Measurements from ENCODE around the gene DCLRE1C. TPM values are rescaled to one million over a fixed set of nuclear protein-coding genes. Genes with fewer than 3 reads are reported as not detected.
A peak's percentile ranks its signal among the peaks of the same experiment; 100 is the strongest.

The DCLRE1C gene
- total and polyA plus RNA-seq, 11 donors: 2.0 to 9.6 (median 5.3) TPM

DNA sequence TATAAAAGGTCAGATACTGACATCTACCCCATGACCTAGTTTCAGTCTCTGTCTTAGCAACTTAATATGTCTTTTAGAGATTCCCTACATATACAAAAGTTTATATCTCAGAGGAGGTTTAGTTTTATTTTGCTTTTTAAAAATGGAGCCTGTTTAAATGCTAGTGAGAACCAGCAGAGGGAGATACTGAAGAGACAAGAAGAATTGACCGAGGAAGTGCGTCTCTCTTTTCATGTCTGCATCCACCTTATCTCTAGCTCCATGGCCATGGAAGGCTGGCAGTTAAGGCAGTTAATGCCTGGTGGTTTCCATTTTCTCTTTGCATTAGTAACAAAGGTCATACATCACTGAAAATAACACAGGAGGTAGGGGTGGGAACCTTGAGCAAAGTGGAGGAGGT is 64.6 kb downstream of the DCLRE1C start:
- H3K4me1 ChIP-seq: no peaks in the 10 kb centered on the region
- H3K9me3 ChIP-seq: no peaks in the 10 kb centered on the region
- WGBS, 4 donors: 71 to 79% (median 78%) methylated on average over 2 of the region's 2 CpGs
- H3K27ac ChIP-seq: no peak overlapping the region
- TF ChIP-seq POLR2A (IDR thresholded peaks at IDR 0.05) (no peak), CTCF (IDR thresholded peaks at IDR 0.05) (peak in 1 of 12 donors; percentile 9)
- intact Hi-C loops (cut with DNase I): no loop called here
- no peaks in the 10 kb centered on the region for H3K36me3 ChIP-seq
- no peaks in the 10 kb centered on the region for H3K27me3 ChIP-seq
- DNase-seq (no peak), ATAC-seq (no peak)
- no peak overlapping the region for H3K4me3 ChIP-seq

DNA sequence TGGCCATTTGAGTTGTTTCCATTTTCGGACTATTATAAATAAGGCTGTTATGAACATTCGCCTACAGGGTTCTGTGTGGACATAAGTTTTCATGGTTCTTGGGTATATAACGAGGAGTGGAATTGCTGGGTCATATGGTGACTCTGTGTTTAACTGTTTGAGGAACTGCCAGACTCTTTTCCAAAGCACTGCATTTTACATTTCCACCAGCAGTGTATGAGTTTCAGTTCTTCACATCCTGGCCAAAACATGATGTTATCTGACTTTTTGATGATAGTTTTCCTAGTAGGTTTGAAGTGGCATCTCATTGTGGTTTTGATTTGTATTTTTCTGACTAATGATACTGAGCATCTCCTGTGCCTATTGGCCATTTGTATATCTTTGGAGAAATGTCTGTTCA is 69.8 kb downstream of the DCLRE1C start:
- DNase-seq: no peak
- intact Hi-C loops (cut with DNase I): no loop called here
- H3K9me3 ChIP-seq: no peaks in the 10 kb centered on the region
- H3K4me3 ChIP-seq: no peak overlapping the region
- ATAC-seq: no peak
- no peaks in the 10 kb centered on the region for H3K27me3 ChIP-seq
- 94 to 97% (median 95%) methylated on average over 3 of the region's 3 CpGs for WGBS, 4 donors
- peaks cover 0 to 13% (median 7%) of the 10 kb centered on the region in 12 donors for H3K4me1 ChIP-seq
- H3K27ac ChIP-seq: no peak overlapping the region
- no peaks in the 10 kb centered on the region for H3K36me3 ChIP-seq
- TF ChIP-seq CTCF (IDR thresholded peaks at IDR 0.05): no peak
- no peak for TF ChIP-seq POLR2A (IDR thresholded peaks at IDR 0.05)

DNA sequence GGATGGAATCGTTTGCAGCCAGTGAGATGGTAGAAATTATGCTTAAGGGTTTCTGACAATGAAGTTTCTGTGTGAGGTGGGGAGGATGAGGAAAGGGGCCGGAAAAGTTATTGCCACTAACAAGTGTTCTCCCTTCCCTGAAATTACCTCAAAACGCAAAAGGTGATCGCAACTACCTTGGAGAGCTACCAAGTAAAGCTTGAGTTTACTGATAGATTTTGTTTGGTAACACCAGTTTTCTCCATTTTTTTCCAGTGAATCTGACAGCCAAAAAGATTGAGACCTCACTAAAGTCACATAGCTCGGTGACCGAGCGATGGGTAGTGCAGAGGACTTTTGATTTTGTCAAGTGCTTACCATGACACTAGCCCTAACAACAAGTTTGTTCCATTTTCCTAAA is 73.7 kb downstream of the DCLRE1C start:
- DNase-seq: no peak
- Histone ChIP-seq H3K36me3 (no peaks in the 10 kb centered on the region), H3K27ac (no peak overlapping the region), H3K9me3 (no peaks in the 10 kb centered on the region), H3K27me3 (no peaks in the 10 kb centered on the region), H3K4me1 (peaks cover 0 to 36% (median 21%) of the 10 kb centered on the region in 12 donors), H3K4me3 (peak overlapping the region in 3 of 12 donors; percentile 84 to 95 (median 91))
- intact Hi-C loops (cut with DNase I): no loop called here
- no peak for ATAC-seq
- no peak for TF ChIP-seq POLR2A (IDR thresholded peaks at IDR 0.05)
- no peak for TF ChIP-seq CTCF (IDR thresholded peaks at IDR 0.05)
- 59 to 66% (median 65%) methylated on average over 7 of the region's 7 CpGs for WGBS, 4 donors

DNA sequence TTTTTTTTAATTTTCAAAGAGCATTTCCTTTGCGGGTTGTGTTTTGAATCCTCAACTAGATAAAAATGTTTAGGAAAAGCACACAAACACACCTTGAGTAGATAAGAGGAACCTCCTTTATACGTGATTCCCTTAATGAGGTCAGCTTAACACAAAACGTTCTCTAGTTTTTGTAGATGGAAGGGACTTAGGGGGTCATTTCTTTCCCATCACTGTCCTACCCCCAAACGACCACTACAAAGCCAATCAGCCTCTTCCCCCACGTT is 74.0 kb downstream of the DCLRE1C start:
- Histone ChIP-seq H3K36me3 (no peaks in the 10 kb centered on the region), H3K4me3 (peak overlapping the region in 10 of 12 donors; percentile 74 to 97 (median 90)), H3K27ac (no peak overlapping the region), H3K27me3 (no peaks in the 10 kb centered on the region), H3K9me3 (no peaks in the 10 kb centered on the region), H3K4me1 (peaks cover 0 to 36% (median 21%) of the 10 kb centered on the region in 12 donors)
- ATAC-seq: no peak
- intact Hi-C loops (cut with DNase I): loop anchor here in 6 of 10 donors (2.0 to 10.0 kb wide), 7 partner anchors 38 to 215 kb away; partner anchors contain the start of genes CDNF (in 4 of the 6), HSPA14 (in 4 of the 6), MSANTD7 (in 4 of the 6) and DCLRE1C (in 3 of the 6)
- DNase-seq: no peak
- TF ChIP-seq POLR2A (IDR thresholded peaks at IDR 0.05) (no peak), CTCF (IDR thresholded peaks at IDR 0.05) (no peak)
- 3 to 5% (median 4%) methylated on average over 5 of the region's 5 CpGs for WGBS, 4 donors
